Measurements from ENCODE around the gene ESYT1. TPM values are rescaled to one million over a fixed set of nuclear protein-coding genes. Genes with fewer than 3 reads are reported as not detected.

Gene ESYT1
- total RNA-seq, 1 donor from 2014 or later: 102 TPM

DNA sequence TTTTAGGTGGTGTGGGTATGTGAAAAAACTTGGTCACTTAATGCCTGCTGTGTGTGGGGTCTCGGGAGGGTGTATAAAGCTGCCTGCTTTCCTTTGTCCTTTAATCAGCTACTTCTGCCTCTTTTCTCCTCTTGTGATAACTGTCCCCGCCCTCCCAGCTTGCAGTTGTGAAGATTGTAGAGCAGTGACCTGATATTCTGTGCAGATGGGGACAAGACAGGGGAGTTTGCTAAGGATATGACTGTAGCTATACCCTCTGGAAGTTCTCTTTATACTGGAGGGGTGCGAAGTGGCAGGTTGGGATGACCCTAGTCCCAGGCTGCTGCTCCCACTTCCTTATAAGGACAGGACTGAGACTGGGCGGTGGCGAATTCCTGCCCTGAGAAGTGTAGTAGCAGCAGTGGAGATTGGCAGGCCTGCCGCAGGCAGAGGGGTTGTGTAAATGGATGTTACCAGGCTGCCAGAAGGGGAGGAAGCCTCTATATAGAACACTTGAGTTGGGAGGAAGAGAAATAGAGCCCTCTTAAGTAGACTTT, 30.9 kb downstream of the ESYT1 start:
- peak overlapping the region; percentile 94 for H3K4me3 Mint-ChIP-seq (ENCODE audit: low read depth)
- peak overlapping the region; percentile 99 for H3K27ac Mint-ChIP-seq
- no peak for DNase-seq (ENCODE audit: low spot score, unreplicated experiment)
- no peaks in the 10 kb centered on the region for H3K9me3 Mint-ChIP-seq (ENCODE audit: low read depth)
- H3K27me3 Mint-ChIP-seq: no peaks in the 10 kb centered on the region
- peaks cover 31% of the 10 kb centered on the region for H3K4me1 Mint-ChIP-seq (ENCODE audit: low read depth)
- peaks cover 36% of the 10 kb centered on the region for H3K36me3 Mint-ChIP-seq (ENCODE audit: insufficient read depth)
- no peak for TF ChIP-seq CTCF (IDR thresholded peaks at IDR 0.05; ENCODE audit: unreplicated experiment)

GRCh38 chr12:56159482-56160192, 31.6 kb downstream of the ESYT1 start:
- Mint-ChIP-seq H3K36me3 (ENCODE audit: insufficient read depth) (peaks cover 40% of the 10 kb centered on the region), H3K27ac (peak overlapping the region; percentile 99), H3K27me3 (no peaks in the 10 kb centered on the region), H3K4me3 (ENCODE audit: low read depth) (peak overlapping the region; percentile 94), H3K4me1 (ENCODE audit: low read depth) (peaks cover 31% of the 10 kb centered on the region), H3K9me3 (ENCODE audit: low read depth) (no peaks in the 10 kb centered on the region)
- TF ChIP-seq CTCF (IDR thresholded peaks at IDR 0.05; ENCODE audit: unreplicated experiment): no peak
- DNase-seq (ENCODE audit: low spot score, unreplicated experiment): no peak

DNA sequence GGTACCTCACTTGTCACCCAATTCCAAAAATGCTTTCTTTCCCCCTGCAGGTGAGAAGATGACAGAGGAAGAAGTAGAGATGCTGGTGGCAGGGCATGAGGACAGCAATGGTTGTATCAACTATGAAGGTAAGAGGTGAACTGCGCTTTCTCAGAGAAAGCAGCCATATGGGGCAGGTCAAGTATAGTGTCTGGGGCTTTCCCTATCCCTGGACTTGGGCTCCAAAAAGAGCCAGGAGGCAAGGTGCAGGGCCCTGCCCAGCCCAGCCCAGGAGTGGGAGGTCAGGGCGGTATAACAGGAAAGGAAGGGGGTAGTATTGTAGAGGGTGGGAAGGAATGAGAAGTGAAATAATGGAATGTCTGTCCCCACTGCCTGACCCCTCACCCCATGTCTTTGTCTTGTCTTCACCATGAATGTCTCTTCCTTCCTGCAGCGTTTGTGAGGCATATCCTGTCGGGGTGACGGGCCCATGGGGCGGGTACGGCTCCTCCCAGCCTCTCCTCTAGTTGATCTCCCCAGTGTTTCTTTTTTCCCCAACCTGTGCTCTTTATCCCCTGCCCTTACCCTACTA, 32.2 kb downstream of the ESYT1 start:
- Mint-ChIP-seq H3K9me3 (ENCODE audit: low read depth) (no peaks in the 10 kb centered on the region), H3K4me1 (ENCODE audit: low read depth) (peaks cover 31% of the 10 kb centered on the region), H3K27ac (peak overlapping the region; percentile 91), H3K36me3 (ENCODE audit: insufficient read depth) (peaks cover 37% of the 10 kb centered on the region), H3K27me3 (no peaks in the 10 kb centered on the region), H3K4me3 (ENCODE audit: low read depth) (peak overlapping the region; percentile 94)
- DNase-seq (ENCODE audit: low spot score, unreplicated experiment): no peak
- TF ChIP-seq CTCF (IDR thresholded peaks at IDR 0.05; ENCODE audit: unreplicated experiment): no peak

DNA sequence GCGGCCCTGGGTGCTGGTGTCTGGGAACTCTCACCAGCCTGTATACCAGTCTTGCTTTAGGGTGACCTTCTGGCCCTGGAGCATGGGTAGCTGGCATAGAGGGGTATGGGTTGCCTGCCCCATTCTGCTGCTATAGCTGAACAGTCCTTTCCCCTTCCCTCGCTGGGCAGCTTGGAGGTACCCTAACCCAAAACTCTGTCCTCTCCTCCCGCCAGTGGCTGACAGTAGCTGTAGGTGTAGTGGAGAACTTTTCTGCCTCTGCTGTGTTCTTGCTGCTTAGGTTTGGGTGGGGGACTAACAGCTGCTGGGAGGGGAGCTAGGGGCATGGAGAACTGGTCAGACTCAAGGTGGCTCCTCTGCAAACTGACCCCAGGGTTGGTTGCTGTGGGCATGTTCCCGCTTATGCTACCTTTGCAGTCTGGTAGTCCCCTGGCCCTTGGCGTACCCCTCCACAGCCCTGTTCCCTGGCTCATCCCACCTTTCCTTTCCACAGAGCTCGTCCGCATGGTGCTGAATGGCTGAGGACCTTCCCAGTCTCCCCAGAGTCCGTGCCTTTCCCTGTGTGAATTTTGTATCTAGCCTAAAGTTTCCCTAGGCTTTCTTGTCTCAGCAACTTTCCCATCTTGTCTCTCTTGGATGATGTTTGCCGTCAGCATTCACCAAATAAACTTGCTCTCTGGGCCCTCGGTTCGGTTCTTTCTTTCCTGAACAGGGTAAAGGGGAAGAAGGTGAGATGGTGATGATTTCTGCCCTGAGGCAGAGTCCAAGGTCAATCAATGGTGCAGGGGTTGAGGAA, 33.0 kb downstream of the ESYT1 start:
- Mint-ChIP-seq H3K36me3 (ENCODE audit: insufficient read depth) (peaks cover 37% of the 10 kb centered on the region), H3K9me3 (ENCODE audit: low read depth) (no peaks in the 10 kb centered on the region), H3K27ac (peak overlapping the region; percentile 91), H3K4me1 (ENCODE audit: low read depth) (peaks cover 31% of the 10 kb centered on the region), H3K27me3 (no peaks in the 10 kb centered on the region), H3K4me3 (ENCODE audit: low read depth) (peak overlapping the region; percentile 94)
- DNase-seq (ENCODE audit: low spot score, unreplicated experiment): no peak
- TF ChIP-seq CTCF (IDR thresholded peaks at IDR 0.05; ENCODE audit: unreplicated experiment): no peak

- H3K9me3 Mint-ChIP-seq (ENCODE audit: low read depth): no peaks in the 10 kb centered on the region
Measured at GRCh38 chr12:56161690-56162351, 33.8 kb downstream of the ESYT1 start.

More at GRCh38 chr12:56161690-56162351, 33.8 kb downstream of the ESYT1 start:
- H3K36me3 Mint-ChIP-seq (ENCODE audit: insufficient read depth): peaks cover 37% of the 10 kb centered on the region
- H3K4me3 Mint-ChIP-seq (ENCODE audit: low read depth): peak overlapping the region; percentile 94
- peak overlapping the region; percentile 91 for H3K27ac Mint-ChIP-seq
- peaks cover 31% of the 10 kb centered on the region for H3K4me1 Mint-ChIP-seq (ENCODE audit: low read depth)
- H3K27me3 Mint-ChIP-seq: no peaks in the 10 kb centered on the region
- no peak for DNase-seq (ENCODE audit: low spot score, unreplicated experiment)
- TF ChIP-seq CTCF (IDR thresholded peaks at IDR 0.05; ENCODE audit: unreplicated experiment): no peak
